Activated naive CD4-positive, alpha-beta T cell treated with Interleukin-2 at 50 U/mL for 16 hours (primary cell): ENCODE results near the gene RNF223.
"Not testable (repeated sequence)": the region's sequence is repeated elsewhere in the genome, so short reads cannot be mapped to it uniquely, and the experiment has no call there.

Experiments used
- DNase-seq: peaks from one replicate; pipeline ENCODE4 v3.0.0-alpha.2; 2020

RNF223 gene

DNA sequence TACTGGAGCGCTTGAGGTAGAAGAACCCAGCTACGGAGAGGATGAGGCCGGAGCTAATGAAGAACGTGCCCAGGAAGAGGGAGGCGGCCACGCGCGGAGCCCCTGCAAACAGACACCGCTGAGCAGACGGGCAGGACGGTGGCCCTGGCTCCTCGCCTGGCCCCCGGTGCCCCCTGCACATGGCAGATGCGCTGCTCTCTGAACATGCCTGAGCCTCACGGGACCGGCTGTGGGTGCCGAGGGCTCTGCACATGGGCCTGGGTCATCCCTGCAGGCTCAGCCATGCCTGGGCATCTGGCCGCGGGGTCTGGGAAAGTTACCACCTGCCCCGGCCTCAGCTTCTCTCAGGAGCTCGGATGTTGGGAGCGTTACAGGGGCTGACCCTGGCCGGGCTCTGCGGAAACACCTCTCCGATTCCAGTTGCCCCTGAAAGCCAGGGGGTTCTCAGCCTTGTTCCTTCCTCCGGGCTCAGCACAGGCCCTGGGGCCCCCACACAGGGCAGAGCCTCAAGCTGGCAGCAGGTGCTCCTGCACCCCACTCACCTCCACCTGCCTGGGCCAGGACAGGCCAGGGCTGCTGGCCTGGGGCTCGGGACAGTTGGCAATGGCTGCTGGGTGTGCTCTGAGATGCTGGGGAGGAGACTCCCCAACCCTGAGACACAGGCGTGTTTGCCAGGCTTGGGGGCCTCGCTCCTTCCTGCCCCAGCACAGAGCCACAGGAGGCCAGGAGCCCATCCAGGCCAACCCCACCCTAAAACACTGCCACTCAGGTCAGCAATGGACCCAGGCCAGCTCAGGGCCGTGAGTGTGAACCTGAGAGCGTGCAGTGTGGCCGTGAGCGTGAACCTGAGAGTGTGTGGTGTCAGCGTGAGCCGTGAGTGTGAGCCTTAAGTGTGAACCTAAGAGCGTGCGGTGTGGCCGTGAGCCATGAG is 12.1 kb upstream of the RNF223 start:
- no peak for DNase-seq

DNA sequence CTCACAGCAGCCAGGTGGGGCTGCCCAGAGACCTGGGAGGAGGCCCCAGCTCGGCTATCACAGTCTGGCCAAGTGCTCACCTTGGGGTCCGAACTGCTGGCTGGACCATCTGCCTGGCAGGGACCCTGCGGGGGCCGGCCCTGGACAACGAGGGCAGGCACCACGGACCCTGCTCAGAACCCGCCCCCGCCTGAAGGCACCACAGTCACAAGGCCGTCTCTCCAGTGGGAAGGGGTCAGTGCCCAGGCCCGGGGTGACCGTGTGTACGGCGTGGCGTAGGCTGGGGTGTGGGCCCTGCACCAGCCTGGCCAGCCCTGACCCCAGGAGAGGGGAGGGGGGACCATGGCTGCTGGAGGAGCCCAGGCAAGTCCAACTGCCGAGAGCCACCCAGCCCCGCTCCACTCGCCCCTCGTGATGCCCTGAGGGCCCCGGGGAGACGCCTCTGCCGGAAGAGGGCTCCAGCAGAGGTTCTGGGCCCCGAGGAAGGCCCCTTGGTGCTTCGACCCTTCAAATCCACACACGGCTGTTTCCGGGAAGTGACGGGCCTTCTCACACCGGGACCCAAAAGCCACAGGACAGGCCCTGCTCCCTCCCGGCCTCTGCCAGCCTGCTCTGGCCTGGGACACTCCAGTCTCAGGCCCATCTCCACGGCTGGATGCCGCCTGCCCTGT is 11.2 kb upstream of the RNF223 start:
- DNase-seq, result no peak

DNA sequence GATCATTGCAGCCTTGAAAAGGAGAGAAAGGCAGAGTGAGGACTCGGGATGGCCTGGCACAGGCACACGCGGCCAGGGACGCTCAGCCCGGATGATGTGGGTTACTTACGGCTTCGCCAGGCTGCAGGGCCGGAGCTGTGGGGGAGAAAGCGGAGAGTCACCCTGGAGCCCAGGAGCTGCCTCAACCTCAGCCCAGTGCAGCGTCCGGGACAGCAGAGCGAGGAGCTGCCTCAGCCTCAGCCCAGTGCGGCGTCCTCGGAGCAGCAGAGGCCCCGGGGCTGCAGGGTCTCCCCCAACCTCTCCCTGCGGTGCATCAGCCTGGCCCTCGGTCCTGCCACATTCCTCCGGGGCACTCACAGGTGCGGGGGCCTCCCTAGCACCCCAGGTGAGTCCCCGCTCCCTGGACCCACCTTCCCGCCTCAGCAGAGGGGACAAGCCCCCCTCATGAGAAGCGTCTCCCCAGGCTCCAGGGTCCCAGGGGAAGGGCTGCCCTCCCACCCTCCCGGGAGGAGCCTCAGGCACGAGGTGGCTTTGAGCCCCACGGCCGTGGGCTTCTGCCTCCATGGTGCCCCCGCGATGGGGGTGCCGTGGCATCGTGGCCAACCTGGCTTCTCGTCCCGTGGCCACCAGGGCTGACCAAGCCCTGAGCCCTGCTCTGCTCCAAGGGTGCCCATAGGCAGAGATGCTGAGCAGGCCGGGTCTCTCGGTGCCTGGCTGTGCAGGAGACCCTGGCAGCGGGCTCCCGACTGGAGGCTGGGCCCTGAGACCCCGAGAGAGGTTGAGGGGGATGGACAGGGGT is 10.5 kb upstream of the RNF223 start:
- DNase-seq, result no peak

DNA sequence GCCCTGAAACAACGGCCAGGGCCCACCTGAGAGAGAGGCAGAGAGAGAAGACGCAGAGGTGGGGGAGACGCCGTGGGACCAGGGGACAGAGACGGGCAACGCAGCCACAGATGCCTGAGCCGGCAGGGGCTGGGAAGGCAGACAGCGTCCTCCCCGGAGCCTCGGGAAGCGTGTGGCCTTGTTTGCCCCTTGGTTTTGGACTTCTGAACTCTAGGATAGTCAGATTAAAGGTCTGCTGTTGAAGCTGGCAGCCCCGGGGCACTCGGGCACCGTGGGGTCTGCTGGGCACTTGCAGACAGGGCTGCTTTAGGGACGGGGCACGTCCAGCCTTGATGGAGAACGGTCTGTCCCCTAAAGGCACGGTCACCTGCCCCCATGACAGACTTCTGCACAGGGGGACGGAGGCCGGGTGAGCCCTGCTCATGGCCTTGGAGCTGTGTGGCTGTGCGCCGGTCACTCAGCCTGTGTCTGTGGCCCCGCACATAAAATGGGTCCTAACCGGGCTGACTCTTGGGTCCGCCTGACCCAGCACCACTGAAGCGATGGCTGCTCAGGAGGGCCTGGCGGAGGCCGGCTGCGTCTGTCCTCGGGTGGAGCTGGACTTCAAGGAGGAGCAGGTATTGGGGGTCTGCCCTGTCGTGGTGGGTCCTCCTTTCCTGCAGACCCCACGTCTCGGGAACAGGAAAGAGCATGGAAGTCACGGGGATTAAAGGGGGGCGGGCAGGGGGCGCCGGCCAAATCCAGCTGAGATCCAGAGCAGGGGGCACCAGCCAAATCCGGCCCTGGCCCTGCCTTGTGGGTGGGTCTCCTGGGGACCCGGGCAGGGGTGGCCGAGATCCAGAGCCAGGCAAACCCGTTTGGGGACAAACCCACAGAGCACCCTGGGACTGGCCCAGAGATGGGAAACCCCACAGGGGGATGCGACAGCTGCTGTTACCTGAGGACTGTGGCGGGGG is 9.6 kb upstream of the RNF223 start:
- no peak for DNase-seq

DNA sequence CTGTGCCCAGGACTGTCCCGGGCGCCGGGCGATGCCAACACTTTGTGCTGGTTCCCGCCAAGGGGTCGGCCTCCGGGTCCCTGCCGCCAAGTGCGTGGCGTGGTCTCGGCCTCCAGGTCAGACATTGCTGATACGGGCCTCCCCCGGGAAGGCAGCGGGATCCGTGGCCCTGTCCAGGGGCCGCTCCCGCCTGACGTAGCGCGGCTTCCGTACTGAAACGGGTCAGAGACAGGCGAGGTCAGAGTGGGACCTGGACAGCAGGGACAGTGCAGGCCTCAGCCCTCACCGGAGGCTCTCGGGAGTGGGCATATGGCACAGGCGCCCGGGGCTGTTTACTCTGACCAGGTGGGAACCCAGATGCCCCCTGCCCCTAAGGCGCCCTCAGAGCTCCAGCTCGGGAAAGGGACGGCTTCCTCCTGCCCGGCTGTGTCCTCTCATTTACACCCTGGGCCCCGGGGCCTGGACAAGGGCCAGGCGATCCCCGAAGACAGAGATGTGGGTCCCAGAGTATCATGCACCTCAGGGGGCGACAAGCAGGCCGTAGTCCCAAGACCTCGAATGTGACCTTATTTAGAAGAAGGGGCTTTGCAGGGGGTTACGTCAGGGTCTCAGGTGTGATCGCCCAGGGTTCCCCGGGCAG is 8.8 kb upstream of the RNF223 start:
- DNase-seq, result no peak

DNA sequence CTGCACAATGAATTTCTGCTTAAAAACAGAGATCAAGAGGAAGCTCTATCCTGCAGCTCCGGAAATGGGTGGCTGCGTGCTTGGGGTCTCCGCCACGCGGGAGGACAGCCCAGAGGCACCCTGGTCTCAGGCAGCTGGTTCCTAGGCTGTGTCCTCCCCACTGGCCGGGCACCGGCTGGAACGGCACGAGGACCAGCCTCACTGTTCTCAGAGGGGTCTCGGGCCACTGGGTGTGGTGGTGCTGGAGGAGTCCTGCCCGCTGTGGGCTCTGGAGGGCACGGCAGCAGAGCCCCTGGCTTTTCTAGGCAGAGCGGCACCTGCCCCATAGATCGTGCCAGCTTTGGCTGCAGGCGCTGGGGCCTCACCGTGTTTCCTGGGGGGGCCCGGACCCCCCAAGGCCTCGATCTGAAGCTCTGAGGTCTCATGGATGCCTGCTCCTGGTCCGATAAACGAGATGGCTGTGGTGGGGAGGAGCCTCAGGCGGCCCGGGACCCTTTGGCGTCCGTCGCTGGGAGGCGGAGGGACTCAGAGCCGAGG is 8.2 kb upstream of the RNF223 start:
- no peak for DNase-seq

DNA sequence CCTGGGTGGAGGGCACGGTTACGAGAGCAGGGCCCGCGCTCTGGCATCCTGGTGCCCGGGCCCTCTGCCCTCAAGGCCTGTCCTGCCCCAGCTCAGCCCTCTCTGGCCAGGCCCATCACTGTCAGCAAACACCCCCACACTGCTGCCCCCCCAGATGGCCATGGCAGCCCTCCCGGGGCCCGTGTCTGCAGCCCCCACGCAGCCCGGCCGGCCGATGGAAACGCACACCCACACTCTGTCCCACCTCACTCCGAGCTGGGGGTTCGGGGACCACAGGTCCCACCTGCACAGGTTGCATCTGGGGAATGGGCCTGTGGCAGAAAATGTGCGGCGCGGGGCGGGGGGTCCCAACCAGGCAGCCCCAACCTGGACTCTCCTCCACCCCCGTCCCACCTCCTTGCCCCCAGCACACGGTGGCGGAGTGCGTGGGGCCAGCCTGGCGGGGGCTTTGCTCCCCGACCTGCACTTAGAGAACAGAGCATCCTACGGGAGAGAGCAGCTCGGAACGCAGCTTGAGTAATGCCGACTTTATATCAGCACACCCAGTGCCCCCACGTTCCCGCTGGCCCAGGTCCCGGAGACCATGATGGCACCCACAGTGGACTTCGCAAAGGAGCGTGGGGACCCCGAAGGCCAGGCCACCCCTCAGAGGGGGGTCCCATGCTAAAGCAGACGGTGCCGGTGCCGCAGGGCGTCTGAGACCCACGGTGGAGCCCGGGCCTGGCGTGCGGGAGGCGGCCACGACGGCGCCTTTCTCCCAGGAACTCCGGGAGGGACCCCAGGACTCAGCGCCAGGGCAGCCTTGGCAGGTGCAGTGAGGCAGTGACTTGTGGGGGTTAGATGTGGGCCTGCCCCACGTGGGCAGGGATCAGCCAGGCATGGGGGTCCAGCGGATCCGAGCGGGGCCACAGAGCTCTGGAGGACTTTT is 7.5 kb upstream of the RNF223 start:
- no peak for DNase-seq

DNA sequence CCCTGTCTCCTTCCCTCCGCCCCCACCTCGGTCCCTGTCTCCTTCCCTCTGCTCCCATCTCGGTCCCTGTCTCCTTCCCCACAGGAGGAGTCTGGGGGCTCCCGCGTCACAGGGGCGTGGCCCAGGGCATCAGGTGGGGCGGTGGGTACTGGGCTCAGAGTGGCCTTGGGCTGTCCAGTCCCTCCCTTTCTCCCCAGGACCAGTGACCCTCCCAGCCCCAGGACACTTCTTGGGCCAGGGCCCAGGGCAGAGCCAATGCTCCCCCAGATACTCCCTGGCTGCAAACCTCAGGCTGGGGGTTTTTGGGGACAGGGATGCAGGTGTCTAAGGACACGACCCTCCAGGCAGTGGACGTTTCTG is 6.8 kb upstream of the RNF223 start:
- no peak for DNase-seq

DNA sequence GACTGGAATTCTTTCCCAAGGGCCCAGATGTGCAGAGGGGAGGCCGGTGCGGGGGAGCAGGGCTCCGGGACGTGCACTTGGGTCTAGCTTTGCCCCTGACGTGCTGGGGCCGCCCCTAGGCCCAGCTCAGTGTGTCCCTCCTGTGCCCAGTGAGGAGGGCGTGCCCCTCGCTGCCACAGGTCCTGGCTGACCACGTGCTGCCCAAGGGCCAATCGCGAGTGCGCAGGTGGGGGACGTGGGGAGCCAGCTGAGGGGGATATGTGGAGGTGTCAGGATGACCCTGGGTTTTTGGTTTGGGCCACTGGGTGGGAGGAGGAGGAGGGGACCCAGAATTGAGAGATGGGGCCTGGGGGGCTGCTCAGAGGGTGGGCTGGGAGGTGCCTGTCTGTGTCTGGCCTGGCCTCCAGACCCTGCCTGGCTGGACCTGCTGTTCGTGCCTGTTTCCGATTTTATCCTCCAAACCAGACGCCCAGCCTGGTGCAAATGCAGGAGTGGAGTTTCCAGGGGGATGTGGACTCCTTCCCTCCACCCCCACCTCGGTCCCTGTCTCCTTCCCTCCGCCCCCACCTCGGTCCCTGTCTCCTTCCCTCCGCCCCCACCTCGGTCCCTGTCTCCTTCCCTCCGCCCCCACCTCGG is 6.1 kb upstream of the RNF223 start:
- no peak for DNase-seq

DNA sequence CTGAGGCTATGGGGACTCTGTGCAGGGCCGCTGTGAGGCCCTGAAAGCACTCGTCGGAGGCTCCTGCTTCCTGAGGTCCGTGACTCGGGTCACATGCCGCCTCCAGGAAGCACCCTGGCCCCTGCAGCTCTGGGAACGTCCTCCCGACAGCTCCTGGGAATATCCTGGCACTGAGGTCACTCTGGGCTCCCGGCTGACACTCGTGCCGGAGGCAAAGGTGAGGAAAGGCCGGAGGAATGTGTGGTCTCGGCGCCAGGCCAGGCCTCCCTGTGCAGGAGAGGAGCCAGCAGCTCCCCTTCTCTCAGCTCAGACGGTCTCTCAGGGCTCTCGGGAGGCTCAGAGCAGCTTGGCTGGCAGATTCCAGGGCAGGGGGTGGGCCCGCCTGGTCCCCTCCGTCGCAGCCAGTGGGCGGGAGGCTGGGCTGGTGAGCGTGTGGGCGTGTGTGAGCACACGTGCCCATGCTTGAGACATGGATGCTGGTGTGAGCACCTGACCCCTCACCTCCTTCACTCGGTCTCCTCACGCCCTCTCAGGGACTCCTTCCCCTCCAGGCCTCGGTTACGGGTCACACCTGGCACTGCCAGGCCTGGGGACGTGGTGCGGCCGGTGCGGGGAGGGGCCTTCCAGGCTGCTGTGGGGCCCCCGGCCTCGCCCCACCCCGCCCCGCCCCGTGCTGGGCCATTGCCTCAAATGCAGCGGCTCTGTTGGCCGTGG is 5.5 kb upstream of the RNF223 start:
- peak; percentile 48 for DNase-seq

DNA sequence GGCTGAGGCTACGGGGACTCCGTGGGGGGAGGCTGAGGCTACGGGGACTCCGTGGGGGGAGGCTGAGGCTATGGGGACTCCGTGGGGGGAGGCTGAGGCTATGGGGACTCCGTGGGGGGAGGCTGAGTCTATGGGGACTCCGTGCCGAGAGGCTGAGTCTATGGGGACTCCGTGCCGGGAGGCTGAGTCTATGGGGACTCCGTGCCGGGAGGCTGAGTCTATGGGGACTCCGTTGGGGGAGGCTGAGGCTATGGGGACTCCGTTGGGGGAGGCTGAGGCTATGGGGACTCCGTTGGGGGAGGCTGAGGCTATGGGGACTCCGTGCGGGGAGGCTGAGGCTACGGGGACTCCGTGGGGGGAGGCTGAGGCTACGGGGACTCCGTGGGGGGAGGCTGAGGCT is 3.3 kb upstream of the RNF223 start:
- DNase-seq, result not testable (repeated sequence)

DNA sequence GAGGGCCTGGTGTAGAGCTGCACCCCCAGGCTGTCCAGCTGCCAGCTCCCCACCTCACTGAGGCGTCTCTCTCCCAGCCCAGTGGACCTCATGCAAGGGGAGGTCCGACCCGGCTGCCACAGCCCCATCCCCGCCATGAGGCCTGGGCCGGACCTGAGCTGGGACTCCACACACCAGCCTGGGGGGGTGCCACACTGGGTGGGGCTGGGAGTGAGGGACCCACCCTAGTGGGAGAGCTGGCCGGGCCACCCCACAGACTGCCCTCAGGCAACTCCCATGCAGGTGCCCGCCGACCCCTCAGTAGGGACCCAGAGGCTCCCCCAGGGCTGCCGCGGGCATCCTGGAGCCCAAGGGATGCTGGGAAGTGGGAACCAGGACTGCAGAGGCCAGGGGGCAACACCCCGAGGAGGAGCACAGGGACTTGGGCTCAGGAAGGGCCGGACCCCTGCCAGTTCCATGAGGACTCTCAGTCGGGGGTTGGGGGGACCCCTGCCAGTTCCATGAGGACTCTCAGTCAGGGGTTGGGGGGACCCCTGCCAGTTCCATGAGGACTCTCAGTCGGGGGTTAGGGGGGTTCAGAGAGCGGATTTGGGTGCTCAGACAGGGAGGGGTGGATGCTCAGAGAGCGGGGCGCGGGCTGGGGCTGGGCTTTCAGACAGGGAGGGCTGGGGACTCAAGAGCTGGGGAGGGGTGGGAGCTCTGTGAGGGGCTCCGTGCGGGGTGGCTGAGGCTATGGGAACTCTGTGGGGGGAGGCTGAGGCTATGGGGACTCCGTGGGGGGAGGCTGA is 1.2 kb upstream of the RNF223 start:
- DNase-seq, result no peak

DNA sequence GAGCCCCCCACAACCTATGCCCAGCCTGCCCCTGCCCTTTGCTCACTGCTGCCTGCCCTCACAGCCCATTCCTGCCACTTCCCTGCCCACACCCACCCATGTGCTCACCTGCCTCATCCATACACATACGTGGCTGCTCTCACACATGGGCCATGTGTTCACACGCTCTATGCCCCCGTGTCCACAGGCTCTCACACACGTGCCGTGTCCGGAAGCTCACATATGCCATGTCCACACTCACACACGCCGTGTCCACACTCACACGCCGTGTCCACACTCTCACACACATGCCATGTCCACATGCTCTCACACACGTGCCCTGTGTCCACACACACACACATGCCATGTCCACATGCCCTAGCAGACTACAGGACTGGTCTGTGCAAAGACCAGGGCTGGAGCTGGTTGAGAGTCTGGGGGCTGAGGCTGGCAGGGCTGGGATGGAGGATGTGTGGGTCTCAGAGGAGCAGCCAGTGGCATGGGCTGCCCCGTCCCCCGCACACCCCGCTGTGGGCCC is 583 bp upstream of the RNF223 start:
- no peak for DNase-seq

DNA sequence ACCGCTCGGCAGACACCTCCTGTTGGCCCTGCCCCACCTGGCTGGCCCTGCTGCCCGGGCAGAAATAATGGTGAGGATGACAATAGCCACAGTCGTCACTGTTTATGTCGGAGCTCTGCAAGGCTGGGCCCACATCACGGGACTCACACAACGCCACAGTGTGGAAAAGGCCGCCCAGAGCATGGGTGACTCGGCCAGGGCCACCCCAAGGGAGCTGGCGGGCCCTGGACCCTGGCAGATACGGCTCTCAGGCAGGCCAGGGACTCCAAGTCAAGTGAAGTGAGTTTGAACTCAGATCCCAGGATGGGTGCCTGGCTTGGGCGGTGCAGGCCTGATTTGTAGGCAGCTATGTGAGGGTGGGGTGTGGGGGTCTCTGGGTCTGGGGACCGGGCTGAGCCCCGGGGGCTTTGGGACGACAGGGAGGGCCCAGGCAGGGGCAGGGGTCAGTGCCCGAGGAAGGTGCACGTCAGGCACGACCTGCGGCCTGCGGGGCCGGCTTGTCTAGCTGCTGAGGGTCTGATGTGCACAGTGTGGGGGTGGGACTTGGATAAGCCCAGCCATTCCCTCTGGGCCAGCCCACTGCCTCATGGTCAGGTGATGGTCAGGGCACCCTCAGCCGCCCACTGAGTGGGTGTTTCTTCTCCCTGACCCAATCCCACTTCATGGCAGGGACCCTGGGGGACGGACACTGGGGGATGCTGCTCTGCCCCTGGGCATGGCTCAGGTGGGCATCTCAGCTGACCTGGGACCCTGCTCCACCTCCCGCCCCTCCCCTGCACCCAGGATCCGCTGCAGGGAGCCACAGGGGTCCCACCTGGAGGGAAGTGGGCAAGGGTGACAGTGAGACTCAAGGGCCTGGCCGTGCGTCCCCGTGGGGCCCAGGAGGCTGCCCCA is 1.0 kb downstream of the RNF223 start:
- DNase-seq, result no peak

DNA sequence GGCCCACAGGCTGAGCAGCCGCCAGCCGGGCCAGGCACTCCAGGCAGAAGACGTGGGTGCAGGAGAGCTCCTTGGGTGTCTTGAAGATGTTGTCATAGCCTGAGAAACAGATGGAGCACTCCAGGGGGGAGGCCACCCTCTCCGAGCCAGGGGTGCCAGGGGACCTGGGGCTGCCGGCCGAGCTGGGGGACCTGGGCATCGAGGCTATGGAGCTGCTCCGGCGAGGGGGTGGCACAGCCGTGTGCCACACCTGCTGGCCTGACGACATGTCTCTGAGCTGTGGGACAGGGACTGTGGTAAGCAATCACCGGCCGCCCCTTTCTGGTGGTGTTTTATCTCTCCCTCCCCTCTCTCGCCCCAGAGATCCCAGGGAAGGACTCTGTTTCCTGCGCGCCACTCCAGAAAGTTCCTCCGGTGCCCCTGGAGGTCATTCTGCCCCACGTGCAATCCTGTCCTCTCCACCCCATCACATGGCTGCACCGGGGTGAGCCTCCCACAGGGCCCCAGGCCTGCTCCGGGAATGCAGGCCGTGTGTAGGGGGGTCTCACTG is 1.7 kb downstream of the RNF223 start:
- no peak for DNase-seq

DNA sequence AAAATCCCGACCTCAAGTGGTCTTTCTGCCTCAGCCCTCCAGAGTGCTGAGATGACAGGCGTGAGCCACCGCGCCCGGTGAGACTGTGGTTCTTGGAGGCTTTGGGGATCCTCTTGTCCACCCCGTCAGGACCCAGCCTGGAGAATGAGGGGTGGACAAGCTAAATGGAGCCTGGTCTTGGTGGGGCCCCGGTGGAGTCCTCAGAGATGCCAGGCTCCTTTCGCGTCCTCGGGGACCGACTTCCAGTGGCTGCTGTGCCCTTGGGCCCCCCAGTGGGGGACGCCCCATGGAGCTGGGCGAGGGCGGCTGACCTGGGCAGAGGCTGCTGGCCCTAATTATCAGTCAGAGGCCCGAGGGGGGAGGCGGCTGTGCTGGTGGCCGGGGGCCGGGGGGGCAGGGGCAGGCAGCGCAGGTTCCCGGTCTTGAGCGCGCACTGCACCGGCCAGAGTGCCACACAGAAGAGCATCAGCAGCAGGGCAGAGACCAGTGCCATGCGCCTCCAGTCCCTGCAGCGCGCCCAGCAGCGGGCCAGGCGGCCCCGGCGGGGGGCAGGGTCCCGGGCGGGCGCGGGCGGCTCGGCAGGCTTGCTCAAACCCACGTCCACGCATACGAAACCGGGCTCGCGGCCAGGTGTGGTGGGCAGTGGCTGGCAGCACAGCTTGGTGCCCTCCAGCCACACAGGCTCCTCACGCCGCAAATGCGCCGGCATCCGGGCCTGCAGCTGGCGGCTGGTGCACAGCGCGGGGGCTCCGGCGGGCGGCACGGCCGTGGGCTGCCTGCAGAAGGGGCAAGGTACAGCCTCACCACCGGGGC is 2.4 kb downstream of the RNF223 start:
- no peak for DNase-seq
